ENCODE data around the gene UBFD1. TPM values are rescaled to one million over a fixed set of nuclear protein-coding genes. Genes with fewer than 3 reads are reported as not detected.

Gene UBFD1
- total RNA-seq, 2 experiments from 2014 or later: 53.7 to 59.5 TPM

Other genes starting within 250 kb of the UBFD1 start
- 10 to 100 TPM; 12.6 to 13.6 TPM for gene COG7, start 104.5 kb upstream of the UBFD1 start, total RNA-seq
- 10 to 100 TPM; 96.5 to 96.9 TPM for gene GGA2, start 47.2 kb upstream of the UBFD1 start, total RNA-seq
- 1 to 10 TPM; 7.9 to 8.0 TPM for gene EARS2, start 377 bp upstream of the UBFD1 start, total RNA-seq
- 10 to 100 TPM; 23.0 to 28.3 TPM for gene NDUFAB1, start 38.6 kb downstream of the UBFD1 start, total RNA-seq
- 1 to 10 TPM; 3.8 to 5.1 TPM for gene PALB2, start 83.6 kb downstream of the UBFD1 start, total RNA-seq
- gene DCTN5, start 83.7 kb downstream of the UBFD1 start, total RNA-seq: 10 to 100 TPM; 46.9 to 47.8 TPM
- under 1 TPM; 0.84 to 0.85 TPM for gene PLK1, start 121.2 kb downstream of the UBFD1 start, total RNA-seq
- not detected for gene ERN2, start 155.5 kb downstream of the UBFD1 start, total RNA-seq
- gene CHP2, start 197.3 kb downstream of the UBFD1 start, total RNA-seq: not detected

Measured in CD4-positive, alpha-beta T cell (primary cell).